Panc1 (cell line): ENCODE results near the gene POGK. TPM values are rescaled to one million over a fixed set of nuclear protein-coding genes. Genes with fewer than 3 reads are reported as not detected.

ENCODE experiments used
- ATAC-seq: fragments of 200-7000 bp; cut with Tn5 transposase; 2 replicates; pipeline ENCODE4 v1.9.1; 2020; ENCODE audit warnings: mild to moderate bottlenecking, moderate library complexity
- BruUV-seq: library from RNA; stranded (reverse); fragments of 400-500 nt; replicated peaks from 2 replicates; lab custom pipeline; 2021; lab: Mats Ljungman, UMichigan
- CTCF ChIA-PET: fragments of 300-600 bp; sonication (Branson Sonifier 250); formaldehyde crosslinking; loops from one replicate; lab custom pipeline; 2022; ENCODE audit warnings: antibody characterized with exemption; lab: Charles Lee
- POLR2A ChIA-PET: fragments of 300-600 bp; sonication (Branson Sonifier 250); formaldehyde crosslinking; loops from one replicate; lab custom pipeline; 2022; ENCODE audit warnings: antibody characterized with exemption; lab: Charles Lee
- DNase-seq: peaks from one replicate; pipeline ENCODE4 v3.0.0-alpha.2; 2010; ENCODE audit warnings: low read depth, low spot score
- H3K27ac ChIP-seq: 2 replicates; pipeline ENCODE4 v1.5.1; 2011; ENCODE audit warnings: mild to moderate bottlenecking, low read length, inconsistent platforms
- H3K27me3 ChIP-seq: fragments of 200-500 bp; sonication (Bioruptor generic); 2 replicates; pipeline ENCODE4 v1.6.0; 2014; ENCODE audit warnings: low read length, inconsistent platforms; ENCODE audit not compliant: control insufficient read depth, insufficient read depth
- H3K36me3 ChIP-seq: fragments of 200-500 bp; sonication (Bioruptor generic); 2 replicates; pipeline ENCODE4 v1.5.1; 2014; ENCODE audit warnings: inconsistent platforms, mild to moderate bottlenecking, low read length, moderate library complexity; ENCODE audit not compliant: control insufficient read depth, insufficient read depth
- H3K4me1 ChIP-seq: 2 replicates; pipeline ENCODE4 v1.5.1; 2011; ENCODE audit warnings: inconsistent platforms, mild to moderate bottlenecking, low read length, moderate library complexity; ENCODE audit not compliant: control insufficient read depth, insufficient read depth
- H3K4me3 ChIP-seq, 2 experiments: 2 replicates each; pipeline ENCODE4 v1.5.1; 2011 to 2012; ENCODE audit warnings: low read depth in 2 of 2, low read length in 2 of 2, mild to moderate bottlenecking in 2 of 2, inconsistent platforms in 1 of 2, moderate library complexity in 1 of 2
- H3K9me3 ChIP-seq: fragments of 200-500 bp; sonication (Bioruptor generic); 2 replicates; pipeline ENCODE4 v1.5.1; 2014; ENCODE audit warnings: low read depth, mild to moderate bottlenecking, inconsistent platforms, low read length, moderate library complexity; ENCODE audit not compliant: control insufficient read depth, insufficient read depth
- POLR2AphosphoS5 ChIP-seq: IDR thresholded peaks from 2 replicates; pipeline ENCODE4 v1.6.1; 2012; ENCODE audit warnings: mild to moderate bottlenecking, low read depth, low read length, moderate library complexity
- SIN3A ChIP-seq: IDR thresholded peaks from 2 replicates; pipeline ENCODE4 v1.6.1; 2012; ENCODE audit warnings: low read depth, mild to moderate bottlenecking, low read length, moderate library complexity, borderline replicate concordance; ENCODE audit not compliant: insufficient read depth
- TCF7L2 ChIP-seq: IDR thresholded peaks from 2 replicates; pipeline ENCODE4 v1.6.1; 2011; ENCODE audit warnings: mild to moderate bottlenecking, low read depth, low read length, inconsistent platforms
- in situ Hi-C: cut with HindIII; loops from 2 replicates; pipeline ENCODE4 v1.10.0; 2016; ENCODE audit warnings: low sequenced_read_pairs, low pct_unique_long_range_greater_than_20kb
- intact Hi-C: fragments of 100-400 bp; cut with micrococcal nuclease; formaldehyde crosslinking; loops from one replicate; pipeline ENCODE4 v1.10.0; 2022; ENCODE audit not compliant: unreplicated experiment
- total RNA-seq: library from RNA; stranded (reverse); gene quantifications from one replicate; pipeline ENCODE4 v1.2.1, GENCODE V29; 2021; ENCODE audit not compliant: unreplicated experiment
- TF ChIP-seq, protein P1 (sequence below): fragments of 450-650 bp; IDR thresholded peaks from 2 replicates; pipeline ENCODE4 v1.5.1; 2017; ENCODE audit warnings: mild to moderate bottlenecking
- TF ChIP-seq, protein P2 (sequence below), 2 experiments: IDR thresholded peaks; 2 replicates each; pipeline ENCODE4 v1.6.1; 2011 to 2012; ENCODE audit warnings: low read depth in 2 of 2, control low read depth in 1 of 2, low read length in 1 of 2, mild to moderate bottlenecking in 1 of 2, moderate library complexity in 1 of 2; ENCODE audit not compliant: insufficient read depth in 1 of 2

Gene POGK
- total RNA-seq, 1 experiment from 2014 or later = 49.5 TPM

DNA sequence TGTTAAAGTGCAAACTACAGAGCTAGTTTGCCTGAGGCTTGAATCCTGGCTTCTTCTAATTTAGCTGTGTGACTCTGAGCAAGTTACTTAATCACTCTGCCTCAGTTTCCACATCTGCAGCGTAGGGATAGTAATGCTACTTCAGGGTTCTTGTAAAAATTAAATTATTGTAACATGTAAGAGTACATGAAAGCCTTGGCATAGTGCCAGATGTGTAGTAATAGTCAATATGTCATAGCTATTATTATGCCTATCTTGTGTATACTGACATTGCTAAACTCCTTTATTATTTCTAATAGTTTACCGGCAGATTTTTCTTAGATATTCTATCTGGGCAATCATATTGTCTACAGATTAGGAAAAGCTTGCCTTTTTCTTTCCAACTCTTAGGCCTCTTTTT is 43.6 kb downstream of the POGK start:
- CTCF ChIA-PET = interaction anchor here (0.7 to 1.7 kb wide), 2 partner anchors 27 to 133 kb away, joined by 4 to 9 read pairs; no protein-coding TSS in a partner anchor
- no TSS peak for BruUV-seq
- in situ Hi-C loops = no loop called here

DNA sequence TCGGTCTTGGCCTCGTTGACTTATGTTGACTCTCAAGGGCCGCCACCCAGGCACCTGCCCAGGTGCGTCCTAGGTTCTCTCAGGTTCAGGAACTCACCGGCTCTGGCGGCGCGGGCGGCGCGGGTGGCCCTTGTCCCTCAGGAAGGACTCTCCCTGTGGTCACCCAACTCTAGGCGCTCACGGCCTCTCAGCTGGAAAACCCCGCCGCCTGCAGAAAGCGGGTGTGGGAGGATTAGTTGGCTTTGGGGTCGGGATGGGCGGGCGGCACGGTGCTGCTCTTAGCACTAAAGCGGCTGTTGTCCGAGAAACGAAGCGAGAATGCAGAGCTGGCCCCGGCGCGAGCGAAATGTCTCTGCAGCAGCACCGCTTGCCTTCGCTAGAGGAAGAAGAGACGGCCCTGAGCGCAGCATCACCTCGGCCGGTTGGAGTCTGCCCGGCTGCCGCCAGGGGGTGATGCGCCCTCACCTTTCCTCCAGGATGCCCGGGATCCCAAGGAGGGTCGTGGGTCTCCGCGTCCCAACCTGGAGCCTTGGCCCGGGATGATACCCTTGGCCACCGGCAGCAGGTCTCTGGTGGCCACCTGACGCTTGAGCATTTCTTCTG is 44.9 kb downstream of the POGK start:
- no peak overlapping the region for H3K4me3 ChIP-seq
- H3K36me3 ChIP-seq = no peaks in the 10 kb centered on the region
- DNase-seq (no peak), ATAC-seq (peak; percentile 93)
- intact Hi-C loops = no loop called here
- H3K27ac ChIP-seq = no peak overlapping the region
- TF ChIP-seq TCF7L2 (no peak), SIN3A (no peak)
- TF ChIP-seq, protein P1, sequence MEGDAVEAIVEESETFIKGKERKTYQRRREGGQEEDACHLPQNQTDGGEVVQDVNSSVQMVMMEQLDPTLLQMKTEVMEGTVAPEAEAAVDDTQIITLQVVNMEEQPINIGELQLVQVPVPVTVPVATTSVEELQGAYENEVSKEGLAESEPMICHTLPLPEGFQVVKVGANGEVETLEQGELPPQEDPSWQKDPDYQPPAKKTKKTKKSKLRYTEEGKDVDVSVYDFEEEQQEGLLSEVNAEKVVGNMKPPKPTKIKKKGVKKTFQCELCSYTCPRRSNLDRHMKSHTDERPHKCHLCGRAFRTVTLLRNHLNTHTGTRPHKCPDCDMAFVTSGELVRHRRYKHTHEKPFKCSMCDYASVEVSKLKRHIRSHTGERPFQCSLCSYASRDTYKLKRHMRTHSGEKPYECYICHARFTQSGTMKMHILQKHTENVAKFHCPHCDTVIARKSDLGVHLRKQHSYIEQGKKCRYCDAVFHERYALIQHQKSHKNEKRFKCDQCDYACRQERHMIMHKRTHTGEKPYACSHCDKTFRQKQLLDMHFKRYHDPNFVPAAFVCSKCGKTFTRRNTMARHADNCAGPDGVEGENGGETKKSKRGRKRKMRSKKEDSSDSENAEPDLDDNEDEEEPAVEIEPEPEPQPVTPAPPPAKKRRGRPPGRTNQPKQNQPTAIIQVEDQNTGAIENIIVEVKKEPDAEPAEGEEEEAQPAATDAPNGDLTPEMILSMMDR = peak; percentile 75
- H3K9me3 ChIP-seq = no peaks in the 10 kb centered on the region
- BruUV-seq = no TSS peak
- ChIA-PET POLR2A (no interaction called here), CTCF (interaction anchor here (0.6 to 1.7 kb wide), 2 partner anchors 26 to 1454 kb away, joined by 3 to 9 read pairs; no protein-coding TSS in a partner anchor)
- H3K4me1 ChIP-seq = no peaks in the 10 kb centered on the region
- H3K27me3 ChIP-seq = peaks cover 30% of the 10 kb centered on the region
- in situ Hi-C loops = no loop called here

More for the DNA sequence above, 43.6 kb downstream of the POGK start:
- no peak overlapping the region for H3K4me3 ChIP-seq
- H3K9me3 ChIP-seq = no peaks in the 10 kb centered on the region
- peaks cover 27% of the 10 kb centered on the region for H3K27me3 ChIP-seq
- H3K4me1 ChIP-seq = no peaks in the 10 kb centered on the region
- DNase-seq (no peak), ATAC-seq (no peak)
- POLR2A ChIA-PET = interaction anchor here (0.6 kb wide), 1 partner anchor 617 kb away, joined by 3 read pairs; no protein-coding TSS in a partner anchor
- no peaks in the 10 kb centered on the region for H3K36me3 ChIP-seq
- H3K27ac ChIP-seq = no peak overlapping the region
- TF ChIP-seq TCF7L2 (no peak), POLR2AphosphoS5 (no peak), SIN3A (no peak)
- TF ChIP-seq, protein P1 = no peak
- TF ChIP-seq, protein P2, sequence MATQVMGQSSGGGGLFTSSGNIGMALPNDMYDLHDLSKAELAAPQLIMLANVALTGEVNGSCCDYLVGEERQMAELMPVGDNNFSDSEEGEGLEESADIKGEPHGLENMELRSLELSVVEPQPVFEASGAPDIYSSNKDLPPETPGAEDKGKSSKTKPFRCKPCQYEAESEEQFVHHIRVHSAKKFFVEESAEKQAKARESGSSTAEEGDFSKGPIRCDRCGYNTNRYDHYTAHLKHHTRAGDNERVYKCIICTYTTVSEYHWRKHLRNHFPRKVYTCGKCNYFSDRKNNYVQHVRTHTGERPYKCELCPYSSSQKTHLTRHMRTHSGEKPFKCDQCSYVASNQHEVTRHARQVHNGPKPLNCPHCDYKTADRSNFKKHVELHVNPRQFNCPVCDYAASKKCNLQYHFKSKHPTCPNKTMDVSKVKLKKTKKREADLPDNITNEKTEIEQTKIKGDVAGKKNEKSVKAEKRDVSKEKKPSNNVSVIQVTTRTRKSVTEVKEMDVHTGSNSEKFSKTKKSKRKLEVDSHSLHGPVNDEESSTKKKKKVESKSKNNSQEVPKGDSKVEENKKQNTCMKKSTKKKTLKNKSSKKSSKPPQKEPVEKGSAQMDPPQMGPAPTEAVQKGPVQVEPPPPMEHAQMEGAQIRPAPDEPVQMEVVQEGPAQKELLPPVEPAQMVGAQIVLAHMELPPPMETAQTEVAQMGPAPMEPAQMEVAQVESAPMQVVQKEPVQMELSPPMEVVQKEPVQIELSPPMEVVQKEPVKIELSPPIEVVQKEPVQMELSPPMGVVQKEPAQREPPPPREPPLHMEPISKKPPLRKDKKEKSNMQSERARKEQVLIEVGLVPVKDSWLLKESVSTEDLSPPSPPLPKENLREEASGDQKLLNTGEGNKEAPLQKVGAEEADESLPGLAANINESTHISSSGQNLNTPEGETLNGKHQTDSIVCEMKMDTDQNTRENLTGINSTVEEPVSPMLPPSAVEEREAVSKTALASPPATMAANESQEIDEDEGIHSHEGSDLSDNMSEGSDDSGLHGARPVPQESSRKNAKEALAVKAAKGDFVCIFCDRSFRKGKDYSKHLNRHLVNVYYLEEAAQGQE (IDR thresholded peaks at IDR 0.05; ENCODE audit: insufficient read depth in 1 of 2, low read depth in 2 of 2, low read length in 1 of 2) = no peak
- intact Hi-C loops = no loop called here
